ENCODE results near the gene ACOXL.

DNA sequence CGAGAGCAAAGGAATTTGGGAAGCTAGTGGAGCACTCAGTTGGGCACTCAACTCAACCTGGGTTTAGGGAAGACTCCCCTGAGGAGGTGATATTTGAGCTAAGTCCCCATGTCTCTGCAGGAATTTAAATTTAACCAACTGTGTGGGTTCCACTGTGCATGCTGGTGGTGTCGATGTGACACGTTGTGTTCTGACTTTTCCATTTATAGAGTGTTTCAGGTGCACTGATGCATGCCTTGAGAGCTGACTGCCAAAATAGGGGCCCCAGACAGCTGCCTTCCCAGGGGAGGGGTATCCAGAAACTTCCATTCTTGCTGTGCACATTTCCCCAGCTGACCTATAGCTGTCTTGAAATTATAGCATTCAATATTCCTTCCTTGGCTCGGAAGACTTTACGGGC lies 324.7 kb downstream of the ACOXL start:
- TF ChIP-seq, protein P1, sequence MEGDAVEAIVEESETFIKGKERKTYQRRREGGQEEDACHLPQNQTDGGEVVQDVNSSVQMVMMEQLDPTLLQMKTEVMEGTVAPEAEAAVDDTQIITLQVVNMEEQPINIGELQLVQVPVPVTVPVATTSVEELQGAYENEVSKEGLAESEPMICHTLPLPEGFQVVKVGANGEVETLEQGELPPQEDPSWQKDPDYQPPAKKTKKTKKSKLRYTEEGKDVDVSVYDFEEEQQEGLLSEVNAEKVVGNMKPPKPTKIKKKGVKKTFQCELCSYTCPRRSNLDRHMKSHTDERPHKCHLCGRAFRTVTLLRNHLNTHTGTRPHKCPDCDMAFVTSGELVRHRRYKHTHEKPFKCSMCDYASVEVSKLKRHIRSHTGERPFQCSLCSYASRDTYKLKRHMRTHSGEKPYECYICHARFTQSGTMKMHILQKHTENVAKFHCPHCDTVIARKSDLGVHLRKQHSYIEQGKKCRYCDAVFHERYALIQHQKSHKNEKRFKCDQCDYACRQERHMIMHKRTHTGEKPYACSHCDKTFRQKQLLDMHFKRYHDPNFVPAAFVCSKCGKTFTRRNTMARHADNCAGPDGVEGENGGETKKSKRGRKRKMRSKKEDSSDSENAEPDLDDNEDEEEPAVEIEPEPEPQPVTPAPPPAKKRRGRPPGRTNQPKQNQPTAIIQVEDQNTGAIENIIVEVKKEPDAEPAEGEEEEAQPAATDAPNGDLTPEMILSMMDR (IDR thresholded peaks at IDR 0.05) = no peak
- no peak for TF ChIP-seq POLR2A (IDR thresholded peaks at IDR 0.05)
- no peak for TF ChIP-seq POLR2AphosphoS5 (IDR thresholded peaks at IDR 0.05)

All from transverse colon (tissue), 4 donors.